ENCODE measurements around the gene TXNDC2. TPM values are rescaled to one million over a fixed set of nuclear protein-coding genes. Genes with fewer than 3 reads are reported as not detected.
A peak's percentile ranks its signal among the peaks of the same experiment; 100 is the strongest.

The TXNDC2 gene
- total and polyA plus RNA-seq, 9 of the 15 experiments (the other 6 are each of a cell fraction or from before 2014, with no cell fraction given) = 1.2 to 4.9 (median 2.3) TPM

DNA sequence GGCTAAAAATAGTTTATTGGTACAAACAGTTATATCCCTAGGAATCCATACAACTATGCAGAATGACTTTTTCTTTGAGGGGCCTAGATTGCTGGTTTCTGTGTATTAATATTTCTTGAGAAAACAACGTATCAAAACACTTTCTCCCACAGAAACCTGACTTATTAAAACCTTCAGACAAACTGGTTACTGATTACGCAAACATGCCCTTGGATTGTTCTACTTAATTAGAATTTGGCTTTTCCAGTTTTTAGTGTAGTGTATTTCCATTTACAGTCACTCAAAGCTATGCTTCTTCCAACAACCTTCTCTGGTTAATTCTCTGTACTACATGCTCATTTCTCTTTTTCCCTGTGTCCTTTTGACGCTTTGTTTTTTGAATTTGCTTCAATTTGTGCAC, 48.1 kb downstream of the TXNDC2 start:
- DNase-seq (ENCODE audit: extremely low read depth in 1 of 4, low spot score in 3 of 4) (no peak), ATAC-seq (no peak), FAIRE-seq (no peak)
- intact Hi-C loops (cut with micrococcal nuclease) (no loop called here), in situ Hi-C loops (cut with MboI) (no loop called here)
- 0 out of 3 replicates have a peak overlapping the region, but pooled peaks have one; percentile 8 for H3K27ac ChIP-seq (ENCODE audit: extremely low read depth, low read depth, low read length)
- no peaks in the 10 kb centered on the region; the same call in 1 of the 2 replicates for H4K20me1 ChIP-seq (replicated peaks; ENCODE audit: control insufficient read depth, insufficient read depth, low read length)
- no peaks in the 10 kb centered on the region for H3K9me1 ChIP-seq (ENCODE audit: control insufficient read depth, insufficient read depth, low read length)
- H3K9me3 ChIP-seq (replicated peaks; ENCODE audit: control insufficient read depth, insufficient read depth, low read depth, low read length) = no peaks in the 10 kb centered on the region; the same call in 1 of the 2 replicates
- peaks cover 0 to 25% of the 10 kb centered on the region in 2 experiments; a peak in 3 of 5 replicates for H3K4me1 ChIP-seq (replicated peaks in 1 of 2; ENCODE audit: control insufficient read depth in 2 of 2, insufficient read depth in 2 of 2, low read length in 2 of 2)
- peaks cover 82% of the 10 kb centered on the region for H3K36me3 ChIP-seq (ENCODE audit: control insufficient read depth, insufficient read depth, low read length)
- peaks cover 99% of the 10 kb centered on the region for H3K79me2 ChIP-seq (ENCODE audit: control insufficient read depth, insufficient read depth, low read length)
- no peak overlapping the region for H2AFZ ChIP-seq (ENCODE audit: low read depth, low read length)
- H3K4me3 ChIP-seq = no peak overlapping the region
- BruUV-seq (replicated peaks) = no TSS peak
- 86% methylated on average over 3 of the region's 3 CpGs for WGBS (ENCODE audit: insufficient coverage, low coverage, missing lambda C conversion rate)
- H3K4me2 ChIP-seq (ENCODE audit: insufficient read depth, low read length) = no peak overlapping the region
- TF ChIP-seq CEBPB (tag; IDR thresholded peaks at IDR 0.05) = peak; percentile 53
- 0 out of 2 replicates have a peak, but pooled peaks have one; percentile 8 for TF ChIP-seq POLR2A (conservative IDR thresholded peaks at IDR 0.05)
- TF ChIP-seq CHD2 (IDR thresholded peaks at IDR 0.05; ENCODE audit: low read depth, low read length) = no peak
- no peak for TF ChIP-seq U2AF1 (optimal IDR thresholded peaks at IDR 0.05; ENCODE audit: low read depth, low read length)
- no peak for TF ChIP-seq BCOR (IDR thresholded peaks at IDR 0.05)
- 0 out of 4 replicates have a peak, but pooled peaks of 1 of the 2 experiments have one; percentile 4 for TF ChIP-seq RAD21 (CRISPR knock-in tag; conservative IDR thresholded peaks at IDR 0.05 in 1 of 2, IDR thresholded peaks at IDR 0.05 in 1 of 2)
- TF ChIP-seq CEBPG (CRISPR knock-in tag; IDR thresholded peaks at IDR 0.05) = no peak
- peak in 1 of 2 experiments; percentile 43; a peak in 1 of 4 replicates for TF ChIP-seq CEBPG (tag; conservative IDR thresholded peaks at IDR 0.05 in 1 of 2, IDR thresholded peaks at IDR 0.05 in 1 of 2)
- TF ChIP-seq PTBP1 (IDR thresholded peaks at IDR 0.05; ENCODE audit: low read depth, low read length) = no peak
- H3K9ac ChIP-seq (ENCODE audit: insufficient read depth in 1 of 2, low read depth in 2 of 2, low read length in 2 of 2) = no peak overlapping the region
- POLR2A ChIA-PET = interaction anchor here (0.6 to 2.6 kb wide), 4 partner anchors 9 to 53 kb away, joined by 3 to 10 read pairs (median 4); no protein-coding TSS in a partner anchor
- CTCF ChIA-PET (ENCODE audit: low intra/inter-chr PET ratio) = no interaction called here
- no peaks in the 10 kb centered on the region for H3K27me3 ChIP-seq (ENCODE audit: control insufficient read depth in 2 of 2, insufficient read depth in 2 of 2, low read length in 2 of 2)

Data from K562 (cell line).